GM19239 (cell line): ENCODE results near the gene SEMA3E.

ENCODE experiments used
- DNase-seq: peaks from one replicate; pipeline ENCODE4 v3.0.0; 2011; ENCODE audit warnings: low spot score; ENCODE audit not compliant: insufficient read length
- FAIRE-seq: peaks from 2 replicates; lab custom pipeline; 2011; peaks lifted over from hg19 to GRCh38; lab: Jason Lieb, UNC

SEMA3E gene

DNA sequence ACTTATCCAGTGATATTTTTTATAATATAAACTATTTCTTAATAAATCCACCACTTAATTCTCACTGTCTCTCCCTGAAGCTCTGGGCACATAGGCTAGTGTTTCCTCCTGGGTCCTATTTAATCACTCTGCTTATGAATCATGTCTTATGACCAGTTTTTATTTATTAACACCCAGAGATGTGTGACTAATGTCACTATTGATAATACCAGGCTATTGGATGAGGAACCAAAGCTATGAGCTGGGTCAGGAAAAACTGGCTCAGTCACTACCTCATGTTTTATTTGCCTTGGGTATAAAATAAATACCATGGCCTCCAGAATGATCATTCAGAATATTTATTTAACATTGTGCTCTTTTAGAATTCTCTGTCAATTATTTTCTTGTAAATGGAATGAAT is 5.2 kb downstream of the SEMA3E start:
- no peak for DNase-seq
- no peak for FAIRE-seq

DNA sequence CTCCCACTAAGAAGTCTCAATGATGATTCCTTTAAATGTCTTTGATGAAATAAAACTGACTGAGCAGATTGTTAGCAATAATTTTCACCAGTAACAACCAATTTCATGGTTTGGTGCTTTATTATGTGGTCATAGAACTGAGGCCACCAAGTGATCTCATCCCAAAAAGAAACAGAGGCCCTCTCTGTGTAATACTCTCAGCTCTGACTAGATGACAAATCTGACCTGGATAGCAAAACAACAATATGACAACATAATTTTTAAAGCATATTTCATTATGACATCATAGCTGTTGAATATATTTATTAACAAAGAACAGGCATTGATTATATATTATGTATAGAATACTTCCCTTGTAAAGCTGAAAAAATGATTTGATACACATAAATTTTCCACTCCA is 5.9 kb downstream of the SEMA3E start:
- FAIRE-seq (no peak), DNase-seq (no peak)

DNA sequence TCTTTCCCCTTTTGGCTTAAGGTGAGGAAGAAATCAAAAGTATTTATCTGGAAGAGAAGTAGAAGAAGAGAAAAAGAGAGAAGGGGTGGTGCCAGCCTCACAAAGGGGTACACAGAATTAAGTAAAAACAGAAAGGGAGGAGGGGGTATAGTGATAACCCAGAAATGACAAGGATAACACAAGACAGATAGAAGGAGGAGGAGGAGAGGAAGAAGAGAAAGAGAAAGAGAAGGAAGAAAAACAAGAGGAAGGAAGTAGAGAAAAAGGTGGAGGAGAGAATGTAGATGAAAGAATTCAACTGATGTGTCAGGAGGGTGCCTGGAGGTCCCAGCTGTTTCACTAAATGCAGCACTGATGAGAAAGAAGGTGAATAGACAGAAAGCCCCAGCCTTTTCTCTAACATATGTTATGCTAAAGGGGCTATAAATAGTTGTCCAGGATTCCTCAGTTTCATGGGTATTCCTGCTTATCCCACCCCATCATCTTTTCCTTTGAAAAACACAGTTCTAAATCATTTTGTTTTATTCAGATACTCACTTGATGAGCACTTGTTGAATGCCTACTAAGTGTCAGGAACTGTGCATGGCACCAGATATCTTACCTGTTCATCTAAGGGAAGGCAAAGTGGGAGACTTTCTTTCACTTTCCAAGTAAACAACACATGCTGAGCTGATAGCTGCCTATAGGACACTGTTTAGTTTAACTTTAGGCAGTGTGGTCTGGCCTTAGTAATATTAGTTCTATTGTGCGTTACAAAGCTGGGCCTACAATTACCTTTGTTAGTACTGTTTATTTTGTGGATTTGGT is 8.0 kb downstream of the SEMA3E start:
- FAIRE-seq (no peak), DNase-seq (no peak)

DNA sequence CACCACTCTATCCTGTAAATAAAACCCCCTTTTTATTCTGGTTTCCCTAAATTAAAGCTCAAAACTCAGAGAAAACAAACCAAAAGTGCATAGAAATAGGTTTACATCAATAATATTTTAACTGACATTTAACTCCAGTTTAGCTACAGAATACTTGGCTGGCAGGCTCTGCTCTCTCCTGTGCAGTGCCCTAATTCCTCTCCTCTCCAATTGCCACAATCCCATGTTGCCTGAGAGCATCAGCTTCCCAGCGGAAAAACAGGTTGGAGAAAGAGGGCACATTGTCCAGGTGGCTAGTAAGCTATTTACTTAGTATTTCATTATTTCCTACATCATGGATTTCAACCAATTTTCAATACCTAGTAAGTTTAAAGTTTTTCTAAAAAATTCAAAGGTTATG is 8.7 kb downstream of the SEMA3E start:
- no peak for DNase-seq
- no peak for FAIRE-seq

DNA sequence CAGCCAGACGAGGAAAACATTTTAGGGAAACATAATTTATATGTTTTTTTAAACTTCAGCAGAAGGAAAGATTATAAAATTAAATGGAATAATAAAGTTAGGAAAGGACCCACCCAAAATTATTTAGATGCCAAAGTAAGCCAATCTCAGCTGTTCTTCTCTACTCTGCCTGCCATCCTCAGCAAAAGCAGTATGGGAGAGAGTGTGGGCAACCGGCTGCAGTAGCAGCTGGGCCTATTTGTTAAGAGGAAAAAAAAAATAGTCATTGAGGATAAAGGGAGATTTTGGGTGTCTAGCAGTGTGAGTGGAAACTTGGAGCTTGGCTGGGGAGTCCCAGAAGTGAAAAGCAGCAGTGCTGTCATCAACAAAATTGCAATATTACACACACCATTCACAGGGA is 15.4 kb downstream of the SEMA3E start:
- DNase-seq (no peak), FAIRE-seq (no peak)

DNA sequence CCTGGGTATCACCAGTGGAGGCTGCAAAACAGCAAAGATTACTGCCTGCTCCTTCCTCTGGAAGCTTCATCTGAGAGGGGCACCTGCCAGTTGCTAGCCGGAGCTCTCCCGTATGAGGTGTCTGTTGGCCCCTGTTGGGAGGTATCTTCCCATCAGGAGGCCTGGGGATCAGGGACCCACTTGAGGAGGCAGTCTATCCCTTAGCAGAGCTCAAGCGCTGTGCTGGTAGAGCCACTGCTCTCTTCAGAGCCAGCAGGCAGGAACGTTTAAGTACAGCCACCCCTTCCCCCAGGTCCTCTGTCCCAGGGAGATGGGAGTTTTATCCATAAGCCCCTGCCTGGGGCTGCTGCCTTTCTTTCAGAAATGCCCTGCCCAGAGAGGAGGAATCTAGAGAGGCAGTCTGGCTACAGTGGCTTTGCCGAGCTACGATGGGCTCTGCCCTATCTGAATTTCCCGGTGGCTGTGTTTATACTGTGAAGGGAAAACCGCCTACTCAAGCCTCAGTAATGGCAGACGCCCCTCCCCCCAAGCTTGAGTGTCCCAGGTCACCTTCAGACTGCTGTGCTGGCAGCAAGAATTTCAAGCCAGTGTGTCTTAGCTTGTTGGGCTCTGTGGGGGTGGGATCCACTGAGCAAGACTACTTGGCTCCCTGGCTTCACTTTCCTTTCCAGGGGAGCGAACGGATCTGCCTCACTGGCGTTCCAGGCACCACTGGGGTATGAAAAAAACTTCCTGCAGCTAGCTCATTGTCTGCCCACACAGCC is 19.6 kb downstream of the SEMA3E start:
- DNase-seq = no peak
- no peak for FAIRE-seq

DNA sequence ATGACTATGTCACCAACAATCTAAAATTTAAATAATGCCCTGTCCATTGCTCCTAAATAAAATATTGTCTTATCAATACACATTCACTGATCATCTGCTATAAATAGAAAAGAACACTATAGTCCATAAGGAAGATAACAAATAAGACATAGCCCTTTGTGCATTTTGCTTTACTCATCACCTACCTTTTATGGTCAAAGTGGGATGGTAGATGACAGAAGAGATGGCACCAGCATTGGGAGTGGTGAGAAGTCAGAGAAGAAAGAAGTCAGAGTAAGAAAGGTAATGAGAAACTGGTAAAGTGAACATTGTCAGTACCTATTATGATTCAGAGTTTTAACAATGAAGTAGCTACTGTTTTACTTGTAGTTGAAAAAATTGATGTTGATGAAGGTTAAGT is 31.1 kb downstream of the SEMA3E start:
- FAIRE-seq (no peak), DNase-seq (no peak)

DNA sequence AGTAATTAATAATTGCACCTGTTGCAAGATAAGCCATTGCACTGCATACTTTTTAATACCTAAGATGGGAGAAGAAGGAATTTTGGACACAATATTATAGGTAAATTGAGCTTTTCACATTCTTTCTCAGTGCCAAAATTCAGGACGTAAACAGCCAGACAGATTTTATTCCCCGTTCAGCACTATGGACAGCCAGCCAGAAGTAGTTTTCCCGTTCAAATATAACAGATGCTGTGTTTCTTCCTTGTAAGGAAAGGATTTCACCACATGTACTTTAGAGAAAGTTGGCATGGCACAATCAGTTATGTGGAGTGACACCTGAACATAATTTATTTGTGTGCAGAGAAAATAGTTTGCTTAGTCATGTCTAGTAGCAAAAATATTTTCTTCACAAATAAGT is 34.8 kb downstream of the SEMA3E start:
- DNase-seq (no peak), FAIRE-seq (no peak)

DNA sequence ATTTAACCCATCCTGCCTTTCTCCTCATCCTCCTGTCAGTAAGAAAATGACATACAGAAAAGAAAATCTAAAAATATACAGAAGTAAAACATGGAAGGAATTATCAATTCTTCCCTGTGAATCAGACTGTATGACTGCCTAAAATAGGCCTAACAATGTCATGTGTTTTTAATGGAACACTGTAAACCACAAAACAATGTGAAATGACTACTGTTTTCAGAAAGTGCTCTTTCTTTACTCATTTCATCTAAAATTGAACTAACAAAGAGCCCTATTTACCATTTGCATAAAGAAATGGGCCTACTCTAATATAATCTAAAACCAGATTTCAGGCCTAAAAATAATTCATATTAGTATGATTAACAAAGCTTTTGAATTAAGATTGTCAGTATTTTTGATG is 35.7 kb downstream of the SEMA3E start:
- no peak for FAIRE-seq
- no peak for DNase-seq

DNA sequence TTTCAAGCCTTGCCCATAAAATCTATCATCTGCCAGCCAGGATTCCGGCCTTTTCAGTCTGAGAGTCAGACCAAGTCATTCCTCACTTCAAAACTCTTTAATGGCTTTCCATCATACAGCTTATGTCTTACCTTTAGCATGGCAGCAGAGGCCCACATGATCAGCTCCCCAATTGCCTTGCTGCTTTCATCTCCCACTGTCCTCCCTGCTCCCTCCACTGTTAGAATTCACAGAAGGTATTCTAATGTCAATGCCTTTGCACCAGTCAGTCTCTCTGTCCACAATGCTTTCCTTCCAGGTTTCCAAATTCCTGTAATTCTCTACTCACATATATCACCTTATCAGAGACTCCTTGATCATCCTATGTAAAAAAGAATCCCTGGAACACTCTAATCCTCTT is 37.2 kb downstream of the SEMA3E start:
- FAIRE-seq = no peak
- DNase-seq = no peak

DNA sequence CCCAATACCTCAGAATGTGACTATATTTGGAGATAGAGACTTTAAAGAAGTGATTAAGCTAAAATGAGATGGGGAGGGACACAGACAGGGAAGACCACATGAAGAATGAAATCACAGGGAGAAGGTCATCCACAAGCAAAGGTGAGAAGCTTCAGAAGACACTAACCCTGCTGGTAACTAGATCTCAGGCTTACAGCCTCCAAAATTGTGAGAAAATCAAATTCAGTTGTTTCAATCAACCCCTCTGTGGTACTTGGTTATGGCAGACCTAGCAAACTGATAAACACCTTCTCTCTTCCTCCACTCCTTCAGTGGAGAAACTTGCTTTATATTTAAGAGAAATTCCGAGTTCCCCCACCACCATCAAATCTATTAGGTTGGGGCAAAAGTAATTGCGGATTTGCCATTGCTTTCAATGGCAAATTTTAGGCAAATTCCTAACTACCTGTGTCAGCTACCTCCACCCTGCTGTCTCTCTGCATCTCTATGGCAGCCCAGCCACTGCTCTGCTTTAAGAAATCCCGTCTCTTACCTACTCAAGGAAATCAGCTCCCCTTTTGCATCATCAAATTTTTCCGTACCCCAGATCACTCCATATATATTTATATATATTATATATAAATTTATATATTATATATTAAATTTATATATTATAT is 38.2 kb downstream of the SEMA3E start:
- FAIRE-seq (no peak), DNase-seq (no peak)

DNA sequence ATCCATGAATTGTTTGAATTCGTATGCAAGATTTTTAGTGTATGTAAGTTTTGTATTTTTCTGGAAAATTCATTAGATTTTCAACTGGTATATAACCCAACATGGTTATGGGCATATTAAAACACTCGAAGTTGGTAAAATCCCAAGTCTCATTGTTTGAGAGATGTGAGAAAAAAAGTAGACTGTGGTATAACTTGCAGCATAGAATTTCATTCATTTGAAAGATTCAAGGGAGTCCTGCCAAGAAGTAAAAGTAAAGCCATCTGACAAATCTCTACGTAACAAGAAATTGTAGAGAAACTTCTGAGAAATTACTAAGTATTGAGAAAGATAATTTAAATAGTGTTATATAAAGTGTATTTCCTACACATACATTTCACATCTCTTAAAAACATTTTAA is 40.2 kb downstream of the SEMA3E start:
- no peak for FAIRE-seq
- no peak for DNase-seq

DNA sequence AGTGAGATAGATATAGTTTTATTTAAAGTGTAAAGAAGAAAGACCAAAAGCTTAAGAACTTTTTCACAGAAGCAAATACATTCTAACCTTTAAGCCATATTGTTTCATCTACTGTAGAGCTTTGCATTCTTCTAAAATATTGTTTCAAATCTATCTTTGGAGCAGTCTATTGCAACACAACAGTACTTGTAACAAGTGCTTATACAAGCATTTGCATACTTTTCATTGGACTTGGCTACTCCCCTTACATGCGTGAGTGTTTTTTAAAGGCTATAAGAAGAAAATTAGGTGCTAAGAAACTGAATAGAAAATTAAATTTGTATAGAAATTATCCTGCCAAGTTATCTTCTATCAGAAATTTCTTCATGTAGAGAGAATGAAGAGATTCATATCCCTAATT is 45.3 kb downstream of the SEMA3E start:
- FAIRE-seq = no peak
- no peak for DNase-seq

DNA sequence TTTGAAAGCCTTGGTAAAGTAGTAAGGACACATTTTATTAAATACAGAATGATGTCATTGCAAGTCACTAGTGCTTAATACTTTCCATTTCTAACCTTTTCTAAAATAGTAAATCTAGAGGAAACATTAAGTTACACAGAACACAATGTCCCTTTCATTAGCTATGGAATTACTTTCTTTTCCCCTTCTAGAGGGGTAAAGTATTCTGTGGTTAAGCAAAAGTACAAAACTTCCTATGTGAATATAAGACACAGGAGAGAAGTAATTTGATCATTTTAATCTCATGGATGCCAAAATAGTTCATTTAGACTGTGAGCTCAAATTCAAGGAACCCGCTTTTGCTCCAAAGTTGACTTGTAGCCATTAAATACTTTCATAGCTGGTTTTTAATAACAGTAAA is 49.8 kb downstream of the SEMA3E start:
- FAIRE-seq (no peak), DNase-seq (no peak)

DNA sequence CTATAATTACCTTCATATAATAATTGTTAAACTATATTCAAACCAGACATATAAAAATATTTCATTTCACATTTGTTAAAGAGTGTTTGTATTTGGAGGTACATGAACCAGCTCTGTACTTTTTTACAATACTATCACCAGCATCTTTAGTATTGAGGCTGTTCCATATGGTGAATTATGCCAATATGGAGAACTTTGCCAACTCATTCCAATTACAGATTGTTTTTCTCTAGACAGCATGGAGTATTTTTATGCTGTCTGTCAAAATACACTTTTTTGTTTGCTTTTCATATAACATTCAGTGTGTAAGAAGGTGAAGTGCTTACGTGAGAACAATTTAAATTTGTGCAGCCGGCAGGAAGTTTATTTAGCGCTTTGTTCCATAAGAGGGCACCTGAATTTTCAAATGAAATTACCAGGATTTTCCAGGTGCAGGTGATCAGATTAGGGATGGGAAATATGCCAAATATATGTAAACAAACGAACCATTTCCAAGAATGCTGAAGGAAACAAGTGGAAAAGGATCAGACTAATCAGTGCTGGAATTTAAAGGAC is 54.9 kb downstream of the SEMA3E start:
- no peak for FAIRE-seq
- DNase-seq = no peak

DNA sequence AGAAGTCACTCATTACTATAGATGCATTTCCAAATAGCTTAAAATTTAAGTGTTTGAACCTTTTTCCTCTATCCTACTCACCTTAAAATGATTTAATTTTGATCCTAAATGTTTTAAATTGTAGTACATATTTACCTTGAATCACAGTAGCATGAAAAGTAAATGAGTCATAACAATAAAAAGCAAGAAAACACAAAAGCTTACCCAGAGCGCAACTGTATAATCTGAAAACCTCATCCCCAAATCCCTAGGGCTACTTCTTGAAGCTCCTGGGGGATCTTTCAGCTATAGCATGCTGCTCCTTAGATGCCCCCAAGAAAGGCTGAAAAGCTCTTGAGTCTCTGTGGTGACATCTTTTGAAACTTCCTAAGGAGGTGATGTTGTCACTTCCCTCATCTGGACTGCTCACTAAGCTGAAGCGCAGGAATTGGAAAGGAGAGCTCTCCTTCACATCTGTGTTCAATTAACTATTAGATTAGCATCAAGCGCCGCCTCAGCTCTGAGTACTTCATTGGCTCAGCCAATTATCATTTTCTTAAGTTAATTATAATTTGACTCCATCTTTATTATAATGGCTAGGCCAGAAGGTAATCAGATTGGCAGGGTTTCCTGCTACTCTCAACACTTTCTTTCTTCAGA is 60.2 kb downstream of the SEMA3E start:
- FAIRE-seq = no peak
- no peak for DNase-seq

DNA sequence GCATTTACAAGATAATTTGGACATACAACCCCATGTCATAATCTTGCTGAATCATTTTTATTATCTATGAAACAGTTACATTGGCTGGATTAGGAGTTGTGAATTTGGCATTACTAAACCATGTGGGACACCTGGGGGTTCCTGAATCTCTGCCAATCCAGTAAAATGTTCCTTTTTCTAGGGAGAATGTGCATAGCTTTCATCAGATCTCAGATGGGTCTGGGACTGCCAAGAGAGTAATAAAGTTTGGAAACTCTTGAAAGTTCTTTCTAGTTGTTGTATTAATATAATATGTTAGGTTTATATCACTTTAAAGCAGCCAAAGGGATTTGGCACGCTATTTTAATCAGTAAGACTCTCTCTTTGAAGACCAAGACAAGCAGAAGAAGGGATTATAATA is 62.7 kb downstream of the SEMA3E start:
- FAIRE-seq (no peak), DNase-seq (no peak)

DNA sequence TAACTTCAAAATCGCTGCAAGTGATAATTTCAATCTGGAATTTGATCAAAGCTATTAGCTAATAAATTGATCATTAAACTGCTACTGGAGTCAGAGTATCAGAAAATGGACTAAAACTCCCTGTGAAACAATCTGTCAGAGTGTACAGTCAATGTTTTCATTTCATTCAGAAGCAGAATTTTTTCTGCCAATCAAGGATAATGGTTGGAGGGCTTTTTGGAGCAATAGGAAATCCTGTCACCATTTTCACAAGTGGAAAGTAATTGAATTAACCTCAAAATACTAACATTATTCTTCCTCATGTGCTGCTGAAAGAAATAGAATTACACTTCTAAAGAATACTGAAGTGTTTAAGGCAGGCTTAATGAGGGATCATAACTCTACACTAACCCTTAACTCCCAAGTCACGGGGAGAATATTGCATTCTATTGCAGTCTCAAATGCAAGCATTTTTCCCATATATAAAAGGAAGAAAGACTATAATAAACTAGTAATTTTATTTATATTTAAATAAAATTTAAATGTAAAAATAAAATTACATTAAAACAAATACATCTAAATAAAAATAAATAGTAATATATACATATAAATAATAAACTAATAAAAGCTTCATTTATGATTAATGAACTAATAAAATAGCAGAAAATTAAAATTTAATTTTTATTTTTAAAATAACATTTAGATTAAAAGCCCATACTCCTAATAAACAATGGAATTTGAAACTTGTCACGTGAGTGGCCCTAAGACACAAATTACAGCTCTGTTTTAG is 67.1 kb downstream of the SEMA3E start:
- DNase-seq (no peak), FAIRE-seq (no peak)

DNA sequence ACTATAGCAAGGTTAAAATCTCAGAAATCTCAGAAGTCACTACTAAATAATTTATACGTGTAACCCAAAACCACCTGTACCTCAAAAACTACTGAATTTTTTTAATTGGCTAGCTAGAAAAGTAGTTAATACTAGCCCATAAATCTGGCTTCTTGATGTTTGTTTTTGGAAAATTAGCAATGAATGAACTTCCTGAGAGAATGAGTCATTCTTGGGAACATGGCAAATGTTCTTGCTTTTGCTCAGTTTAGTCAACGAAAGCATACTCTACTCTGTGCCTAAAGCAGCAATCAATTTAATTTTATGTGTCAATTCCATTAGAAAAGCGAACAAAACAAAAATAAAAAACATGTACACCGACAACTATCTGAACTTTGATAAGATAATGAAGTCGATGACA is 69.2 kb downstream of the SEMA3E start:
- DNase-seq = no peak

DNA sequence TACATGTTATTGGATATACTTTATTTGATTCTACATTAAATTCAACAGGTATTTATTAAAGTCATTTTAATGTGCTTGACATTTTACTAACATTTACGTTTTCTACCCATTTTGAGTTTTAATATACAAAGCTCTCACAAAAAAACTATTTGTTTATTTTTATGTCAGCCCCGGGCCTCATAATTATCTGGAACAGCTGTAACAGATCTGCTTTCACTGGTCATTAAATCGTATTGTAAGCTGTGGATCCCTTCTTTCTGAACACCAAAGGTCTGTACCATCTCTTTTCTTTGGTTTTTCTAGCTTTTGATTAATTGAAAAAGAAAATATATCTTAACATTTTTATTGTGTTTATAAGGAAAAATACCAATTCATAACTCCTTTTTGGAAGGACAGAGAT is 73.5 kb downstream of the SEMA3E start:
- no peak for DNase-seq
- no peak for FAIRE-seq

More for the DNA sequence above, 69.2 kb downstream of the SEMA3E start:
- FAIRE-seq = no peak
